NCI-H1417 treated with DMSO at 0.1 percent for 48 hours (cell line): Measurements from ENCODE around the gene CCL3.
"Not testable (repeated sequence)": the region's sequence is repeated elsewhere in the genome, so short reads cannot be mapped to it uniquely, and the experiment has no call there.

Source experiments
- DNase-seq: peaks from one replicate; lab custom pipeline; 2025; lab: John Stamatoyannopoulos, UW

CCL3 gene

DNA sequence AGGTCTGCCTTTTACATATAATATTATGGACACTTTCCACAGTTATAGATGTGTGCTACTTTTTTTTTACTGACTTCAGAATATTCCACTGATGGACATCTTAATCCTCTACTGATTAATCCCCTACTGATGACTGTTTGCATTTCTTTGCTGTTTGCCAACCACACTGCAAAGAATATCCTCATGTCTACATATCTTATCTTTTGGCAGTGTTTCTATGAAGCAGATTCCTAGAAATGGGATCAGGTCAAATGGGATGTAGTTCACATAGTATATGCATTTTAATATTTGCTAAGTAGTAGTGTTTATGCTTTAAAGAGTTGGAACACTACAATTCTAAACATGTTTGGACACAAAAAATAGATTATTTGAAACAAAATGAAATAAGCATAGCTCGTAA, 3.2 kb downstream of the CCL3 start:
- no peak for DNase-seq

DNA sequence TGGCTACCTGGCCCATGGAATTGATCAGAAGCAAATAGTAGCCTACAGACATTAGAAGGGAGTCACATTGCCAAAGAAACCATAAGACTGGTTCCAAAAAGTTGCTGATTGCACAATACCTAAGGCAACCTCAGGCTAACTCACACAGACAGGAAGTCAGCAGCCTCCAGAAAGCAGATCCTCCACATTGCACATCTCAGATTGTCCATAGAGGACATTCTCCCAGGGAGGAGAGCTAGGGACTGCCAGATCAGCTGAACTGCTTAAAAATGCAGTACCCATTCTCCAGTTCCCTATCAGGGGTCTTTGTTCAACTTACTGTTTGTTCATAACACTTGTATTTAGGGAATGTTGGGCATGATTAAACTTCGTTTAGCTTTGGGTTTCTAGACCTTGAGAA, 4.2 kb downstream of the CCL3 start:
- DNase-seq = no peak

DNA sequence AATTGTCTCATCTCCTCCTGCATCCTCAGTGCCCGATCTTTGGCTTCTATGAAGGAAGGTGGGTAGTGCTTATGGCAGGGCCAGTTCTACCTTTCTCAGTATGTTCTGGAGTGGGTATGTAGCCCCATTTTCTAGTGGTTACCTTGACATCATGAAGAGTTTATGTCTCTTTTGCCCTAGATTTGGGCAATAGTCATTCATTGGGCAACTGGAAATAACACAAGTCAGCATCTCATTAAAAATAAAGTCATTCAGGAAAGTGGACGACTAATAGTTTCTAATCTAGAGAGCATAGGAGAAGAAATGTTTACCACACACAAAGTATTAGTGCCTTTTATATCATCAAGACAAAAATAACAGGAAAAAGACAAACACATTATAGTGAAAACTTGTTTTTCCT, 6.3 kb downstream of the CCL3 start:
- not testable (repeated sequence) for DNase-seq

DNA sequence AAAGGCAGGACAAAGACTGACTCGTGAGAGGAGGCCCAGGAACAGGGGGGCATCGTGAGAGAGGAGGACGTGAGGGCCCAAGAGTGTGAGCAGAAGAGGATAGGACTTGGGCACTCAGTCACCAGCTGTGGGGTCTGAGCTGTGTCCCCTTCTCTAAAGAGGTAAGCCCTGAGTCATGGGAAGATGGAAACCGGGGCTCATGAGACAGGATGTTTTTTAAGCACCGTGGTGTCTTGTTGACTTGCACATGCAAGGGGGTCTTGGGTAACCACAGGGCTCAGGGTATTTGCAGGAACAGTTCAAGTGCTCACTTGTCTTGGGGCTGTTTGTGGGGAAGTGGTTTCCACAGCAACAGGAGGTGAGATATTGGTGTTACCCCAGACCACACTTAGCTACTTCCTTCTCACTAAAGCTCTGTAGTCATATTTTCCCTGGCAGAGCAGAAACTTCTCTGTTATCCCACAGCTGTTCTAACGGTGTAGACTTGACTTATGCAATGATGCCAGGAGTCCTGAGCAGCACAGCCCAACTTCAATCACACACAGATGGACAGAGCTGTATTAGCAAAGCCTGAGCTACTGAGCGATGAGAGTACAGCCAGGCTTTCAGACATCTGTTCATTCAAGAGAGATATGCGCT, 7.3 kb downstream of the CCL3 start:
- not testable (repeated sequence) for DNase-seq

DNA sequence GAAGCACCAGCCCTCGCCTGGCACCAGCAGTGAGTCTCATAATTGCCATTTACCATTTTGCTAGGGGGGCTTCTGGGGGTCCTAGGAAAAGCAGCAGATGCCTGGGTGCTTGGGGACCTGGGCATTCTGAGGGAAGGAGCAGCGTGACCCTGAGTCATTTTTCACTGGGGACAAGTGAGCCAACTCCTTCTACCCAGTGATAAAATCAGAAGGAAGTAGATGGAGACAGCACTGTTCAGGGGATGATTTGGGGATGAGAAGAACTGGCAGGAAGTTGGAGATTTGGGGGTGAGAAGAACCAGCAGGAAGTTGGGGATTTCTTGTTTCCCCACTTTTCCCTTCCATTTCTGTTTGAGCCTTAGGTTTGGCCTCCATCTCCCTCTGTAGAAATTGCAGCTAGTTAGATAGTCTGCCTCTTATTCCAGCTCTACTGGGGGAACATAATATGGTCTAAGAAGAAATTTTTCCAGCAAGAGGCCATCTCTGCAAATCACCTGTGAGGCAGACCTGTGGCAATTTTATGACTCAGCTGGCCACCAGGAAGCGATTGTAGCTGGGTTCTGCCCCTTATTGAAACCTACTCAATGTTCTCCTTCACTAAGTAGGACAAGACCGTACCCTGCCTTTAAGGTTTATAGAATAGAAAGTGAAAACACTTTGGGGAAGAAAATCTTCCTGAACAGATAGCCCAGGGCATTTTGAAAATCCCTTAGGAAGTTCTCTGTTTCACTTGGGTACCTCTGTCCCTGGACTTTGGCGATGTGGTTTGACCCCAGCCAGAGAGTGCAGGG, 8.1 kb downstream of the CCL3 start:
- not testable (repeated sequence) for DNase-seq

DNA sequence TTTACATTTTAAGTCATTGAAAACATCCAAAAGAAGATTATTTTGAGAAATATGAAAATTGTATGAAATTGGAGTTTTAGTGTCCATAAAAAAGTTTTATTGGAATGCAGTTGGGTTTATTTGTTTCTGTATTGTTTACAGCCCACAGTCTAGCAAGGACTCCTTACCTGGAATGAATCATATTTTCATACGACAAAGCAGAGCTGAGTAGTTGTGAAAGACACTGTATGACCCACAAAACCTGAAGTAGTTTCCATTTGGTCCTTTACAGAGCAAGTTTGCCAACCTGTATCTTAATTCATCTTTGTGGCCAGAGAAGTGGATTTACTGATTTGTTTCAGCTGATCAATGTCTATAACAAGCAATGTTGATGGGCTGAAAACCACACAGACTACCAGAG, 15.6 kb downstream of the CCL3 start:
- DNase-seq = no peak

DNA sequence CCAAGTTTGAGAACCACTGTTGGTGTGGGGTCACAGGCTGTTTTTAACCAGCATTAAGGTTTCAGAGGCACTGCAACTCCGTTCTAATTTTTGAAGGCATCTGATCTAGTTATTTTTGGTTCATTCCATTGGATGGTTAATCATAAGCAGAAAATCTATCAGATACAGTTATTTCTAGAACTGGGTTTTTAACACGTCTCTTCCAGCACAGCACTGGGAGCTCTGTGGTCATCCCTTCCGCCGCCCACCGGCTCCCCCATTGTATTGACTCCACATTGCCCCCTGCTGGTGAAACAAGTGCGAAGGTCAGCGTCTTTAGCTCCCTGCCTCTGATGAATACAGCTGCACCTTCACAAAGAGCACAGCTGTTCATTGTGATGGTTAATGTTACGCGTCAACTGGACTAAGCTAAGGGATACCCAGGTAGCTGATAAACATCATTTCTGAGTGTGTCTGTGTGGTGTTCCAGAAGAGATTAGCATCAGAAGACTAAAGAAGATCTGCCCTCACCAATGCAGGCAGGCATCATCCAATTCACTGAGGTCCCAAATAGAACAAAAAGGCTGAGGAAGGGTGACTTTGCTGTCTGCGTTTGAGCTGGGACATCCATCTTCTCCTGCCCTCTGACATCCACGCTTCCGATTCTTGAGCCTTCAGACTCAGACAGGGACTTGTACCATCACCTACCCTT, 17.4 kb downstream of the CCL3 start:
- DNase-seq = no peak

DNA sequence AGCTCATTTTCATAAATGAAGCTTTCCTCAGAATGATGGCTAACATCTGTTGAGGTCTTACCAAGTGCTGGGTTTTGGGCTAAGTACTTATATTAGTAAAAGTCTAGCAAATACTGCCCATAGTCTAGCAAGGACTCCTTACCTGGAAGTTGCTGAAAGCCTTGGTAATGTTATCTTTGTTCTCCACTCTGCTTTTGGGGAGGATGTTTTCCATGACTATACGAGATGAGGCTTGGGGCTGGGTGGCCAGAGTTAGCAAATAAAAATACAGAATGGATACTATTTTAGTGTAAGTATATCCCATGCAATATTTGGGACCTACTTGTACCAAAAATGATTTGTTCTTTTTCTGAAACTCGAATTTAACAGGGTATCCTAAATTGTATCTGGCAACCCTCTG, 18.2 kb downstream of the CCL3 start:
- no peak for DNase-seq

DNA sequence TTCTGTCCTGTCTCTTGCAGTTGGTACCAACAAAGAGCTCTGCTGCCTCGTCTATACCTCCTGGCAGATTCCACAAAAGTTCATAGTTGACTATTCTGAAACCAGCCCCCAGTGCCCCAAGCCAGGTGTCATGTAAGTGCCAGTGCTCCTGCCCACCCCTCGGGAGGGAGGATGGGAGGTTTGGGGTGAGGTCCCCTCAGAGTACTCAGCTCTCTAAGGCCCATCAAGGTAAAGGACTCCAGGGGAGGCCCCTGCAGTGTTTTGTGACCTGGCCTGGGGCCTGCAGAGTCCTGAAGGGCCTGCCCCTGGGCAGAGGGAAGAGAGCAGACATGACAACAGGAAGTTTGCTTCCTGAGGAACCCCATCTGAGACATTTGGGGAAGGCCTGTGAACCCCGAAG, 19.5 kb downstream of the CCL3 start:
- DNase-seq = no peak

DNA sequence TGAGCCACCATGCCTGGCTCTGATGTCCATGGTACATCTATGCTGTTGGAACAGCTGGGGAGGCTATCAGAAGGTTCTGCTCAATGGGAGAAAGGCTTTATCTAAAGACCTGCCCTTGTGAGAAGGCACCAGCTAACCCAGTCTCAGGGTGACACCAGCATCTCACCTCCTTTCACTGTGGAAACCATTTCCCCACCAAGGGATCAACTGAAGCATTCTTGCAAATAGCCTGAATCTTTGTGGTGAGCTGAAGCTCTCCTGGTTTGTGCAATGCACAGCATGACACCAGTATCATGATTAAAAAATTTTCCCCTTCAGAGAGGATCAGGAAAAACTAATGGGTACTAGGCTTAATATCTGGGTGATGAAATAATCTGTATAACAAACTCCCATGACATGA, 20.8 kb downstream of the CCL3 start:
- DNase-seq = no peak

DNA sequence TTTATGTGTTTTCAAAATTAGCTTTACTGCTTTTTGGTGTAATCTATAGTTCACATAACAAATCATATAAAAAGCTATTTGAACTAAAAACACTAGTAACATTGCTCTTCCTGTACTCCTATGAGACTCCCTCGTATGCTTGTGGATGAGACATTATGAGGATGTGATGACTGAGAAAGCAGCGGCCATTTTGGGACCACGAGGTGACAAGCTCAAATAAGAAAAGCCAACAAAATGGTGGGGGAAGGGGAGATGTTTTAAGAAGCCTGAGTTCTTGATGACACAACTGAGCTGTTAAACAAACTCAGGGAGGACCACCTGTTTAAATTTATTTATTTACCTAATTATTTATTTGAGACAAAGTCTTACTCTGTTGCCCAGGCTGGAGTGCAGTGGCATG, 21.4 kb downstream of the CCL3 start:
- no peak for DNase-seq

DNA sequence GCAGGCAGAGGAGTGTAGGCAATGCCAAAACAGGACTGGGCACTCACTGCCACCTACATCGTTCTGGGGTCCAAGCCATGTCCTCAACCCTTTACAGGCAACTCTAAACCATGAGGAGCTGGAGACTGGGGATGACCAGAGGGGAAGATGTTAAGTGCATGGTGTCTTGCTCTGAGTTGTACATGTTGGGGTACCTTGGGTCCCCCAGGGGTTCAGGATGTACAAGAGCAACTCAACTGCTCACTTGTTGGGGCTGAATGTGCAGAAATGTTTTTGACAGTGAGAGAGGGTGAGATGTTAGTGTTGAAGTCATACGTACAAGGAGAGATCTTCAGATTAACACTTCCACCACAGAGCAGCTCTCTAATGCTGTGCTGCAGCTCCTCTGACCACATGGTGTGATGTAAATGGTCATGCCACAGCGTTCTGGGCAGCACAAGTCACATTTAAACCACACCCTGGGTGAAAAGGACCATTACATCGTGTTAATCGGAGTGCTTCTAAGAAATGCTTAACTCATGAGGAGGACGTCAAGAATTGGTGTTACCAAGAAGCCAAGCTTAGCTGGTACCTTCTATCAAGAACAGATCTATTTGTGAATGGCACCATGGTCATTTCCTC, 23.5 kb downstream of the CCL3 start:
- DNase-seq = no peak

DNA sequence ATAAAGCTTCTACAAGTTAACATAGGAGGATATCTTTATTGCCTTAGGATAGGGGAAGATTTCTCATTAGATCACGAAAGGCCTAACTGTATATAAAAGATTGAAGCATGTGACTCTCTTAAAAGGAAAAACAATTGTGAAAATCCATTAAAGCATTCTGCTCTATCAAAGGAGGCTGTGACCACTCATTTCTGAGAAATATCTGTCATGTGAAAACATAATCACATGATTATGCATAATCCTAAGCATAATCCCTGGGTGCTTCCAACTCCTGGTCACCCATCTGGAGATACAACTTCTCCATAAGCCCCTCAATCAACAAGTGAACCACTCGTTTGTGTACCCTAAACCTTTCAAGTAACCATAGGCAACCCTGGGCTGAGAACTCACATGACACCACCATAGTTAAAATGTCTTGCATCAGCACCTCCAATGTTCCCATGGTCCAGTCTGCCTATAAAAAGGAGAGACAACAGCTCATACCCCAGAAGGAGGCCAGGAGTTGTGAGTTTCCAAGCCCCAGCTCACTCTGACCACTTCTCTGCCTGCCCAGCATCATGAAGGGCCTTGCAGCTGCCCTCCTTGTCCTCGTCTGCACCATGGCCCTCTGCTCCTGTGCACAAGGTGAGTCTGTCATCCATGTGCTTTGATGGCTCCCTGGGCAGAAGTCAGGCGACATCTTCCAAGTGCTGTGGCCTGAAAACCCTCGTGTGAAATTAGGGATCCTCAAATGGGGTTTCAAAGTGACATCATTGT, 26.0 kb downstream of the CCL3 start, which contains the start of gene CCL18:
Gene CCL18, plus strand, starts transcription at position 487 of the 756 bp plus-strand sequence. Its CDS starts 71 bp downstream, at position 558.
- no peak for DNase-seq

DNA sequence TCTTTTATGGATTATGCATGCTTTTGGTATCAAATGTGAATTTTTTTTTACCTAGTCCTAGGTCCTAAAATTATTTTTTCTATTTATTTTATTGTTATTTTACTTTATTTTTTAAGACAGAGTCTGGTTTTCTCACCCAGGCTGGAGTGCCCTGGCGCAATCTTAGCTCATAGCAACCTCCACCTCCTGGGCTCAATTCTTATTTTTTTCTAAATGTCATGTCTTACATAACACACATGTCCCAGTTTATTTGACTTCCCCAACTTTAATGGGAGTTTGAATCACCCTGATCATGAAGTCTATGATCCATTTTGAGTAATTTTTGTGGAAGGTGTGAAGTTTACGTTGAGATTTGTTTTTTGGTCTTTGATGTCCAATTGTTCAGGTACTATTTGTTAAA, 29.1 kb downstream of the CCL3 start:
- no peak for DNase-seq

DNA sequence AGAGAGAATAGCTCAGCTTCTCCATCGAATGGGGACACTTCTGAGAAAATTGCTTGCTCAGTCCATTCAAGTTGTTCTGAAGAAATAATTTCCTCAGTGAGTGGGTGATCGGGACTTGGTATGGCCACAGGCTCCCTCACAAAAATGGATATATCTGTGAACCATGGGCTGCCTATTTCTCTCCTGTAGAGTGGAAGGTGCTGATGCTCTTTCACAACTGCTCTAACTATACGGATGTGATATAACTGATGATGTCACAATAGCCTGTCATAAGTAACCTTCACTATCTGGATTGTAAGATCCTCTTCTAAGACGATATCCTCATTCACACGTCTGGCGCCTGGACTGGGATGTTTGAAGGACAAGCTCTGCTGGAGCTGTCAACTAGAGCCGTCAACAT, 30.5 kb downstream of the CCL3 start:
- no peak for DNase-seq

DNA sequence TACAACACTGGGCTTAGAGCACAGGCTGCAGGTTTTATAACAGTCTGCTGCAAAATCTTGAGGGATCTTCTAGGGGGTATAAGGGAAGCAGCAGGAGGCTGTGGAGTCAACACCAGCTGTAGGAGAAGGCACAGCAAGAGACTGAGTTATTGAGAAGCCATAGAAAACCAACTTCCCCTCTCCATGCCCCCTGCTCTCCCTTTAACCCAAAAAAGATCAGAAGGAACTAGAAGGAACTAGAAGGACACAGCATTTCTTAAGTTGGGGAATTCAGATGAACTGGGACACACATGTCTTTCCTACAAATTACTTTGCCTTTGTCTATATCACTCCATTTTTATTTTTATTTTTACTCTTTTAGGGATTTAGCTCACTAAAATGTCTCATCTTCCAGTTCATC, 32.0 kb downstream of the CCL3 start:
- DNase-seq = no peak

DNA sequence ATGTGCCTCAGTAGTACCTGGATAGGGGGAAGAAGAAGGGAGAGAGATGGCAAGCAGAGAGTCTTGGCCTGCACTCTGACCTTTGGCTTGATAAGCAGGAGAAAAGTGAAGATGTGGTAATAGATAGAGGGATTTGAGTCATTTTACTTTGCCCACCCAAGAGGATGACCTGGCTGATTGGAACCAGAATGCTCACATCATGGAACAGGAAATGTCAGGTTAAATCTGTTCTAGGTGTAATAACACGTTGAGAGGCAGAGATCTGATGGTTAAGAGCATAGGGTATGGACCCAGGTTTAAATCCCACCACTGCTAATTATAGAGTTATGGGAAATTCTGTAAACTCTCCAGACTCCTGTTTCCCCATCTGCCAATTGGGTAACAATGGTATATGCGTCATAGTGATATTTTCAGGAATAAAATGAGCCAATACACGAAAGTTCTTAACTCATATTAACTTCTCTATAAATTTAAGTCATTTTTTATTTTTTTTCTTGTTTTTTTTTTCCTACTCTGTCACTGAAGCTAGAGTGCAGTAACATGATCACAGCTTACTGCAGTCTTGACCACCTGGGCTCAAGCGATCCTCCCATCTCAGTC, 33.9 kb downstream of the CCL3 start:
- no peak for DNase-seq

DNA sequence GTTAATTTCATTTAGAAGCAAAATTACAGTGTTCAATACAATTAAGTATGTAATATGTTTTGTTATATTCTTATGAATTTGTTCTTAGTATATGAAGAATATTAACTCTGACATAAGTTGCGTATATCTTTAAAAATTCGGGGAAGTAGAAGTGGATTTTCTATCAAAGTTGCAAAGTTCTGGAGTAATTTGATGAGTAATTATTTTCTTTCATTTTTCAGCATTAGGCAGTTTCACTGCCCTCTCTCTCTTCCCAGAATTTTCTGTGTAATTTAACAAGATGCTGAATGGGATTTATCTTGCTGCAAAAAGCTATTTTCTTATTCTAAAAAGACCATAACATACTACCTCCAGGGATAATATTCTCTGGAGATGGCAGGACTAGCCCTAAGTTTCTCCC, 34.8 kb downstream of the CCL3 start:
- no peak for DNase-seq

DNA sequence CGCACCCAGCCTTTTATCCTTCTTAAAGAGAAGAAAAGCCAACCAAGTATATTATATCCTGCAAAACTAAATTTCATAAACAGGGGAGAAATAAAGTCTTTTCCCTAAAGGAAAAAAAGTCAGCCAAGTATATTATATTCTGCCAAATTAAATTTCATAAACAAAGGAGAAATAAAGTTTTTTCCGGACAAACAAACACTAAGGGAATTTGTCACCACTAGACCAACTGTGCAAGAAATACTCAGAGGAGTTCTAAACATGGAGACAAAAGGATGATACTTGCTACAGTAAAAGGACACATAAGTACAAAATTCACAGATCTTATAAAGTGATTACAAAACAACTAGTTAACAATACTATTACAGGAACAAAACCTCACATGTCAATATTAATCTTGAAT, 40.3 kb downstream of the CCL3 start:
- no peak for DNase-seq

DNA sequence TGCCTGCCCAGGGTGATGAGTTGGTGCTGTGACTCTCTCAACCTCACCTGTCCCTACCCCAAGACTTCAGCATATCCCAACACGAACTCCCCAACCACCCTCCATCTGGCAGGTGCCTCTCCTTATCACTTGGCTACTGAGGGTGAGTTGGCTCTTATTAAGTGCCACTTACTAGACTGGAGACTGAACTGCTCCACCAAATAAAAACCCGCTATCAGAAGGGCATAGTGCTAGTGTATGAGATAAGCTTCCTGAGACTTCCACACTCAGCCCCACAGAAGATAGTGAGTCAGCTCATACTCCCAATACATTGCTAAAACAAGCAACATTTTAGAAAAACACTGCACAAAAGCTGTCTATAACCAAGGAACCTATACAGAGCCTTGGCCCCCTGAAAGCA, 41.9 kb downstream of the CCL3 start:
- no peak for DNase-seq
